ENCODE results near the gene NDST1. TPM values are rescaled to one million over a fixed set of nuclear protein-coding genes. Genes with fewer than 3 reads are reported as not detected.

Gene NDST1
- total and polyA plus RNA-seq, 10 of the 15 experiments (the other 5 are each of a cell fraction or from before 2014, with no cell fraction given) = 0.20 to 53.5 (median 12.9) TPM

DNA sequence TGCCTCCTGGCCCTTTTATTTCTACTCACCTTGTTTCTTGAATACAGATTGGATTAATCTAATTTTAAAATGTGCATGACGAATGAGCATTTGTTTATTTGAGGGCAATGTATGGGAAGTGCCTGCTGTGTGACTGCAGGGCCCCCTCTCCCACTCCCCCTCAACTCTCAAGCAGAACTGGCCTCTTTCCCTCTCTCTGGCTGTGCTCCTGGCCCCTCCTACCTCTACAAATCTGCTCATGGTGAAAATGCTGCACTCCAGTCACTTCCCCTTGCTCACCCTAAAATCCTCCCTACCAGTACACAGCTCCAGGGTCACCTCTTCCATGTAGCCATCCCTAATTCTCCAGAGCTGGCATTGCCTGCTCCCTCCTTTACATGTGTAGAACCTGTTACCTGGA lies 17.2 kb upstream of the NDST1 start (continued):
- TF ChIP-seq KLF5 (IDR thresholded peaks at IDR 0.05; ENCODE audit: partially characterized antibody) (no peak), NFIC (IDR thresholded peaks at IDR 0.05; ENCODE audit: low read depth, low read length) (no peak)

DNA sequence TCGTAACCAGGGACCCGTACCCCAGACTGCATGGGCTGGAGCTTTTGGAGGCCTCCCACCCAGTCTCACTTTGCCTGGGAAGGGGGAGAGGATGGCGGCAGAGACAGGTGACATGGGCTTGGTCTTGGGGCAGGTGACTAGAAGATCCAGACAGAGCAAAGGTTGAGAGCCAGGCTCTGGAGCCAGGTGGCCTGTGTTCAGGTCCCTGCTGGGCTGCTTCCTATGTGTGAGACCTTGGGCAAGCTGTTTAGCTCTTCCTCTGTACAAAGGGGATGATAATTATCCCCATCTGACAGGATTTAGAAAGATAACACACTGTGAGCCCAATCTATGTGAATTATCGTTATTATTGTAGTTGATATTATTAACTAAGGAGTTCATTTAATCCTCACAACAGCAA lies 16.1 kb upstream of the NDST1 start:
- RAD21 ChIA-PET (ENCODE audit: unreplicated experiment) = interaction anchor here (2.5 to 10.2 kb wide), 2 partner anchors 33 to 53 kb away, joined by 9 to 143 read pairs; no protein-coding TSS in a partner anchor
- no TSS peak for BruUV-seq (replicated peaks)
- DNase-seq (ENCODE audit: low read depth, low spot score) (no peak), ATAC-seq (no peak), FAIRE-seq (no peak)
- Histone ChIP-seq H3K27ac (ENCODE audit: control insufficient read depth, insufficient read depth) (no peak overlapping the region), H3K9ac (ENCODE audit: control insufficient read depth, insufficient read depth, low read length) (no peak overlapping the region), H3K9me3 (replicated peaks; ENCODE audit: control insufficient read depth, insufficient read depth, low read length) (no peaks in the 10 kb centered on the region), H3K4me3 (no peak overlapping the region), H3K36me3 (ENCODE audit: control insufficient read depth in 2 of 2, insufficient read depth in 2 of 2, low read length in 1 of 2) (peaks cover 5 to 9% of the 10 kb centered on the region in 2 experiments; a peak in 3 of 4 replicates), H4K20me1 (ENCODE audit: control insufficient read depth, insufficient read depth) (no peaks in the 10 kb centered on the region), H2AFZ (ENCODE audit: control insufficient read depth, low read depth, low read length) (no peak overlapping the region), H3K4me1 (ENCODE audit: control insufficient read depth, insufficient read depth, low read length) (peaks cover 41% of the 10 kb centered on the region), H3K79me2 (ENCODE audit: control insufficient read depth, insufficient read depth, low read length) (peaks cover 52% of the 10 kb centered on the region), H3K27me3 (replicated peaks in 1 of 2; ENCODE audit: control insufficient read depth in 2 of 2, insufficient read depth in 2 of 2, low read length in 1 of 2) (no peaks in the 10 kb centered on the region), H3K4me2 (ENCODE audit: control insufficient read depth, insufficient read depth) (no peak overlapping the region)
- intact Hi-C loops (cut with micrococcal nuclease; ENCODE audit: unreplicated experiment) = no loop called here
- CTCF ChIA-PET = interaction anchor here (0.9 to 8.4 kb wide), 5 partner anchors 32 to 162 kb away, joined by 3 to 132 read pairs (median 7); no protein-coding TSS in a partner anchor
- in situ Hi-C loops (cut with MboI) = no loop called here
- 99% methylated on average over 4 of the region's 4 CpGs for WGBS (ENCODE audit: insufficient coverage, insufficient replicate concordance, low lambda C conversion rate, missing lambda C conversion rate)
- POLR2A ChIA-PET = interaction anchor here (1.0 kb wide), 1 partner anchor 10 kb away, joined by 3 read pairs; no protein-coding TSS in a partner anchor
- SMC1A ChIA-PET (ENCODE audit: uncharacterized antibody, unreplicated experiment) = interaction anchor here (0.6 to 6.5 kb wide), 6 partner anchors 10 to 1145 kb away, joined by 3 to 65 read pairs (median 3); no protein-coding TSS in a partner anchor
- TF ChIP-seq, protein P1, sequence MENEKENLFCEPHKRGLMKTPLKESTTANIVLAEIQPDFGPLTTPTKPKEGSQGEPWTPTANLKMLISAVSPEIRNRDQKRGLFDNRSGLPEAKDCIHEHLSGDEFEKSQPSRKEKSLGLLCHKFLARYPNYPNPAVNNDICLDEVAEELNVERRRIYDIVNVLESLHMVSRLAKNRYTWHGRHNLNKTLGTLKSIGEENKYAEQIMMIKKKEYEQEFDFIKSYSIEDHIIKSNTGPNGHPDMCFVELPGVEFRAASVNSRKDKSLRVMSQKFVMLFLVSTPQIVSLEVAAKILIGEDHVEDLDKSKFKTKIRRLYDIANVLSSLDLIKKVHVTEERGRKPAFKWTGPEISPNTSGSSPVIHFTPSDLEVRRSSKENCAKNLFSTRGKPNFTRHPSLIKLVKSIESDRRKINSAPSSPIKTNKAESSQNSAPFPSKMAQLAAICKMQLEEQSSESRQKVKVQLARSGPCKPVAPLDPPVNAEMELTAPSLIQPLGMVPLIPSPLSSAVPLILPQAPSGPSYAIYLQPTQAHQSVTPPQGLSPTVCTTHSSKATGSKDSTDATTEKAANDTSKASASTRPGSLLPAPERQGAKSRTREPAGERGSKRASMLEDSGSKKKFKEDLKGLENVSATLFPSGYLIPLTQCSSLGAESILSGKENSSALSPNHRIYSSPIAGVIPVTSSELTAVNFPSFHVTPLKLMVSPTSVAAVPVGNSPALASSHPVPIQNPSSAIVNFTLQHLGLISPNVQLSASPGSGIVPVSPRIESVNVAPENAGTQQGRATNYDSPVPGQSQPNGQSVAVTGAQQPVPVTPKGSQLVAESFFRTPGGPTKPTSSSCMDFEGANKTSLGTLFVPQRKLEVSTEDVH (IDR thresholded peaks at IDR 0.05; ENCODE audit: low read depth, partially characterized antibody) = no peak
- TF ChIP-seq BACH1 (IDR thresholded peaks at IDR 0.05; ENCODE audit: borderline replicate concordance) (no peak), GABPA (IDR thresholded peaks at IDR 0.05; ENCODE audit: low read depth) (no peak), EZH2 (IDR thresholded peaks at IDR 0.05; ENCODE audit: borderline replicate concordance, control insufficient read depth, low read depth, low read length) (no peak)

All from GM12878 (cell line).